T-helper 2 cell treated with Interferon-gamma antibody and Interleukin-4, amounts not matched to agents 5 μg/mL and 100 μg/mL, for 36 hours (primary cell): ENCODE data around the gene SLC13A1.

Experiments
- DNase-seq: peaks from one replicate; pipeline ENCODE4 v3.0.0; 2021; ENCODE audit warnings: low spot score
- H3K27ac Mint-ChIP-seq: one replicate; pipeline ENCODE4 v1.8.0; 2021; ENCODE audit warnings: mild to moderate bottlenecking, mixed read lengths
- H3K27me3 Mint-ChIP-seq: one replicate; pipeline ENCODE4 v1.8.0; 2021; ENCODE audit warnings: low read depth, mixed read lengths
- H3K36me3 Mint-ChIP-seq: one replicate; pipeline ENCODE4 v1.8.0; 2021; ENCODE audit warnings: low read depth, mixed read lengths
- H3K4me1 Mint-ChIP-seq: one replicate; pipeline ENCODE4 v1.8.0; 2021; ENCODE audit warnings: low read depth, mixed read lengths
- H3K4me3 Mint-ChIP-seq: one replicate; pipeline ENCODE4 v1.8.0; 2022; ENCODE audit warnings: mild to moderate bottlenecking, moderate library complexity, mixed read lengths
- H3K9me3 Mint-ChIP-seq: one replicate; pipeline ENCODE4 v1.8.0; 2021; ENCODE audit warnings: mixed read lengths

SLC13A1 gene

GRCh38 chr7:123177442-123177841 is 22.3 kb downstream of the SLC13A1 start:
- H3K27ac Mint-ChIP-seq: no peak overlapping the region
- no peaks in the 10 kb centered on the region for H3K27me3 Mint-ChIP-seq
- H3K4me1 Mint-ChIP-seq: no peaks in the 10 kb centered on the region
- no peak overlapping the region for H3K4me3 Mint-ChIP-seq
- no peaks in the 10 kb centered on the region for H3K9me3 Mint-ChIP-seq
- H3K36me3 Mint-ChIP-seq: no peaks in the 10 kb centered on the region
- no peak for DNase-seq

- no peak overlapping the region for H3K27ac Mint-ChIP-seq
- H3K4me3 Mint-ChIP-seq: no peak overlapping the region
- H3K9me3 Mint-ChIP-seq: no peaks in the 10 kb centered on the region
- no peaks in the 10 kb centered on the region for H3K36me3 Mint-ChIP-seq
- no peaks in the 10 kb centered on the region for H3K27me3 Mint-ChIP-seq
- no peaks in the 10 kb centered on the region for H3K4me1 Mint-ChIP-seq
- DNase-seq: no peak
Measured at GRCh38 chr7:123170333-123171246, 29.2 kb downstream of the SLC13A1 start.

GRCh38 chr7:123169065-123169464 is 30.7 kb downstream of the SLC13A1 start:
- Mint-ChIP-seq H3K27ac (no peak overlapping the region), H3K9me3 (no peaks in the 10 kb centered on the region), H3K36me3 (no peaks in the 10 kb centered on the region), H3K27me3 (no peaks in the 10 kb centered on the region), H3K4me3 (no peak overlapping the region), H3K4me1 (no peaks in the 10 kb centered on the region)
- no peak for DNase-seq

- Mint-ChIP-seq H3K4me3 (no peak overlapping the region), H3K27me3 (no peaks in the 10 kb centered on the region), H3K9me3 (no peaks in the 10 kb centered on the region), H3K4me1 (no peaks in the 10 kb centered on the region), H3K36me3 (no peaks in the 10 kb centered on the region), H3K27ac (no peak overlapping the region)
- no peak for DNase-seq
Measured at GRCh38 chr7:123157606-123158005, 42.2 kb downstream of the SLC13A1 start.

GRCh38 chr7:123155571-123155970 is 44.2 kb downstream of the SLC13A1 start:
- Mint-ChIP-seq H3K9me3 (no peaks in the 10 kb centered on the region), H3K27ac (no peak overlapping the region), H3K4me1 (no peaks in the 10 kb centered on the region), H3K36me3 (no peaks in the 10 kb centered on the region), H3K4me3 (no peak overlapping the region), H3K27me3 (no peaks in the 10 kb centered on the region)
- no peak for DNase-seq

- Mint-ChIP-seq H3K36me3 (no peaks in the 10 kb centered on the region), H3K4me1 (no peaks in the 10 kb centered on the region), H3K27ac (no peak overlapping the region), H3K4me3 (no peak overlapping the region), H3K27me3 (no peaks in the 10 kb centered on the region), H3K9me3 (no peaks in the 10 kb centered on the region)
- peak; percentile 25 for DNase-seq
Measured at GRCh38 chr7:123154231-123154860, 45.4 kb downstream of the SLC13A1 start.

- no peak overlapping the region for H3K4me3 Mint-ChIP-seq
- H3K36me3 Mint-ChIP-seq: no peaks in the 10 kb centered on the region
- H3K27ac Mint-ChIP-seq: no peak overlapping the region
- H3K4me1 Mint-ChIP-seq: no peaks in the 10 kb centered on the region
- H3K9me3 Mint-ChIP-seq: no peaks in the 10 kb centered on the region
- no peaks in the 10 kb centered on the region for H3K27me3 Mint-ChIP-seq
- DNase-seq: no peak
Measured at GRCh38 chr7:123151443-123151842, 48.3 kb downstream of the SLC13A1 start.

- Mint-ChIP-seq H3K27me3 (no peaks in the 10 kb centered on the region), H3K36me3 (no peaks in the 10 kb centered on the region), H3K4me3 (no peak overlapping the region), H3K9me3 (no peaks in the 10 kb centered on the region), H3K4me1 (no peaks in the 10 kb centered on the region), H3K27ac (no peak overlapping the region)
- DNase-seq: no peak
Measured at GRCh38 chr7:123148813-123149212, 51.0 kb downstream of the SLC13A1 start.

- Mint-ChIP-seq H3K9me3 (no peaks in the 10 kb centered on the region), H3K4me3 (no peak overlapping the region), H3K36me3 (no peaks in the 10 kb centered on the region), H3K27ac (no peak overlapping the region), H3K27me3 (no peaks in the 10 kb centered on the region), H3K4me1 (no peaks in the 10 kb centered on the region)
- DNase-seq: no peak
Measured at GRCh38 chr7:123143252-123144006, 56.3 kb downstream of the SLC13A1 start.

GRCh38 chr7:123140561-123140960 is 59.2 kb downstream of the SLC13A1 start:
- H3K9me3 Mint-ChIP-seq: no peaks in the 10 kb centered on the region
- H3K27ac Mint-ChIP-seq: no peak overlapping the region
- no peaks in the 10 kb centered on the region for H3K27me3 Mint-ChIP-seq
- H3K36me3 Mint-ChIP-seq: no peaks in the 10 kb centered on the region
- no peaks in the 10 kb centered on the region for H3K4me1 Mint-ChIP-seq
- H3K4me3 Mint-ChIP-seq: no peak overlapping the region
- no peak for DNase-seq

GRCh38 chr7:123135960-123136359 is 63.8 kb downstream of the SLC13A1 start:
- Mint-ChIP-seq H3K9me3 (no peaks in the 10 kb centered on the region), H3K27ac (no peak overlapping the region), H3K36me3 (no peaks in the 10 kb centered on the region), H3K4me3 (no peak overlapping the region), H3K27me3 (no peaks in the 10 kb centered on the region), H3K4me1 (no peaks in the 10 kb centered on the region)
- DNase-seq: no peak

GRCh38 chr7:123133924-123134323 is 65.8 kb downstream of the SLC13A1 start:
- no peak overlapping the region for H3K27ac Mint-ChIP-seq
- DNase-seq: no peak
- no peaks in the 10 kb centered on the region for H3K4me1 Mint-ChIP-seq
- no peaks in the 10 kb centered on the region for H3K36me3 Mint-ChIP-seq
- no peaks in the 10 kb centered on the region for H3K27me3 Mint-ChIP-seq
- H3K4me3 Mint-ChIP-seq: no peak overlapping the region
- no peaks in the 10 kb centered on the region for H3K9me3 Mint-ChIP-seq

- no peaks in the 10 kb centered on the region for H3K27me3 Mint-ChIP-seq
- no peak for DNase-seq
- H3K36me3 Mint-ChIP-seq: no peaks in the 10 kb centered on the region
- no peaks in the 10 kb centered on the region for H3K9me3 Mint-ChIP-seq
- no peak overlapping the region for H3K4me3 Mint-ChIP-seq
- no peaks in the 10 kb centered on the region for H3K4me1 Mint-ChIP-seq
- no peak overlapping the region for H3K27ac Mint-ChIP-seq
Measured at GRCh38 chr7:123131961-123132360, 67.8 kb downstream of the SLC13A1 start.

- H3K36me3 Mint-ChIP-seq: no peaks in the 10 kb centered on the region
- no peaks in the 10 kb centered on the region for H3K4me1 Mint-ChIP-seq
- H3K27me3 Mint-ChIP-seq: no peaks in the 10 kb centered on the region
- H3K27ac Mint-ChIP-seq: no peak overlapping the region
- H3K9me3 Mint-ChIP-seq: no peaks in the 10 kb centered on the region
- DNase-seq: no peak
- no peak overlapping the region for H3K4me3 Mint-ChIP-seq
Measured at GRCh38 chr7:123131556-123131955, 68.2 kb downstream of the SLC13A1 start.
